Muscle of back (tissue), 11 donors: ENCODE data around the gene MGAT4B. TPM values are rescaled to one million over a fixed set of nuclear protein-coding genes. Genes with fewer than 3 reads are reported as not detected.

Experiments used
- DNase-seq, 3 donors: peaks; one replicate each; pipeline versions ENCODE4 v3.0.0 to v3.0.0-alpha.2; 2013
- polyA plus RNA-seq, 10 donors: library from polyadenylated mRNA; unstranded; fragments of 120-200 nt; gene quantifications; one replicate each; pipeline ENCODE4 v1.2.1, GENCODE V29; 2013; ENCODE audit not compliant: insufficient read length in 10 of 10

The MGAT4B gene
- polyA plus RNA-seq, 10 donors, result 51.0 to 85.6 (median 68.9) TPM

DNA sequence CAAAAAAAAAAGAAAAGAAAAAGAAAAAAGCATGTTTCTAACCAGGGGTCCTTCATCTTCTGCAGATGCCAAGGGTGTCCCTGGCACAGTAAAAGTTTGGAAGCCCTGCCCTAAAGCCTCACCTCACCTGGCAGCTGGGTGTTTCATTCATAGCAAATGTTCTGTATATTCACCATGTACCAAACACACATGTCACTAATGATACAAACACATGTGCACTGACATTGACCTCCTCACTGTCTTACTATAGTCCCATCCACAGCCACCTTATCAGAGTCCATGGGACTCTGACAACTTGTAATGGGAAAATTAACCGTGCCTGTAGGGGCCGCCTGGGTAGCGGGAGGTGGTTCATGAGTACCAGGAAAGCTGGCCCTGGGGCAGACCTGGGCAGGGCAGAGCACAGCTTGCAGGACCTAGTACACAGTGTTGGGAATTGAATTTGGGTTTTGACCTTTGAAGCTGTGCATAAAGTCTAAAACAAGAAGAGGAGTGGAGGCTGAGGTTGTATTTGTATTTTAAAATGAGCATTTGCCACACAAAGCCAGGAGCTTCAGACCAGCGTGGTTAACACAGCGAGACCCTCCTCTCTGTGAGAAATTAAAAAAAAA lies 6.4 kb upstream of the MGAT4B start:
- DNase-seq, result no peak

DNA sequence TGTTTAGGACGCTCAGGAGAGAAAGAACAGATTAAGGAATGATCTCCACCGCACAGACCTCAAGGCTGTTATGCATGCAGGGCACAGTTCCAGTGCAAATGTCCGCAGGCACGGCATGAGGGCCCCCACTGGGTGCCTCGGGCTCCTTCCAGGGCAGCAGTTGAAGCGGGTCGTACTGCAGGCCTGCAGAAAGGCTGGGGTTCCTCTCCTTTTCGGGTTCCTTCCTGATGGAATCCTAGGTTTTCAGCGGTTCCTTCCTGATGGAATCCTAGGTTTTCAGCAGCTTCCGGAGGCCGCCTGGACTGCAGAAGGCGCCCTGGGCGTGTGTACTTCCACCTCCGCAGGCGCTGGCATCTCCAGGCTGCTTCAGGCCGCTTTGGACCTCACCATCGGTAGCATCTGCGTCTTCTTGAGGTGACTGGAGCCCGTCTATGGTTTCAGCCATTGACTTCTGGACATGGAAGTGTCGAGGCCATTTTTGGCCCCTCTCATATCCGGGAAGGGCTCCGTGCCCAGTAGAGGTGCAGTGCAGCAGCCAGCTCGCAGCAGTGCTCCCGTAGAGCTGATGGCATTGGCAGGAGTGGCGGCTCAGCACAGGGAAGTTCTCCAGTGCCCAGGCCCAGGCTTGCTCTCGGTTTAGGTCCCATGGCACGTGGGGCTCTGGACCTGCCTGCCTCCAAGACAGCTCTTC lies 5.6 kb upstream of the MGAT4B start:
- DNase-seq, result no peak

DNA sequence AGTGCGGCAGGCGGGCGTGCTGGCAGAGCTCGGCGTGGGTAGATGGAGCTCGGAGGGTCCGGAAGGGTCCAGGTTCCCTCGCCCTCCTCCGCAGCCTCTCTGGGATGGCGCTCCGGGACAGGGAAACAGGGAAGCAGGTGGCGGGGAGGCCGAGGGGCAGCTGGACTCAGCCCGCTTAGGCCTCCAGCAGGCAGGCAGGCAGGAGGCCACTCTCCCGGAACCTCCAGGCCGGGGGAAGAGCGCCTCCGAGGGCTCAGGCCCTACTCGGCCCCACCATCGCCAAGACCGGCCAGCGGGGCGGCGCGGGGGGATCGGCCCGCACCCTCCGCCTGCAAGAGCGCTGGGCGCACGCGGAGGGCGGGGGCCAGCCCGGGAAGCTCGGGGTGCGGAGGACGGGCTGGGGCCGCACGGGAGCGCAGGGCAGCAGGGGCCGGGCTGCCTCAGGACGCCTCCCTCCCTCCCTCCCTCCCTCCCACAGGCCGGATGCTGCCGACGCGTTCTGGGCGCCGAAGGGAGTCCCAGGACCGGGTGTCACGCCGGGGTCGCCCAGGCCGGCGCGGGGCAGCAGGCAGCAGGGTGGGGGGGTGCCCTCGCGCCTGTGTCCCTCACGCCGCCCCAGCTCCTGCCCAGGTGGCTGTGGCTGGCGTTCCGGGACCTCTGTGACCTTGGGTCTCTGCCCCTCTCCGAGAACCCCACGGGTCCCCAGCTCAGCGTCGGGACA lies 977 bp downstream of the MGAT4B start:
- peak in 1 of 3 donors; percentile 82 for DNase-seq

DNA sequence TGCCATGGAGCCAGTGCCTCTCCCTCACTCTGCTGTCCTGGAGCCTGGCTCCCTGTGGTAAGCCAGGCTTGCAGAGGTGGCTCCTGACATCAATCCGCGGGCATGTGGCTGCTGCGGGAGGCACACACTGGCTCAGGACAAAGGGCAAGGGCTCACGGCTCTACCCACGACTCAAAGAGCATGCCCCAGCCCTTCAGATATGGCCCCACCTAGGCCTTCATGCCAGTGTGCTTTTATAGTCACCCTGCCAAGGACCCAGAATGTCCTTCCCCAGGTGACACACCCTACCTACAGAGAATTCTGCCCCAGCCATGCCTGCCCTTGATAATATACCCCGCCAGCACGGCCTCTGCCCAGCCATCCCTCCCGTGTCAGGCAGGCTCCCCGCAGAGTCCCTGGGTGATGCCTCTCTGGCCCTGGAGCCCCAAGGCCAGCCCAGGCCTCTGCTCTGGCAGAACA lies 1.6 kb downstream of the MGAT4B start:
- DNase-seq, result peak in 1 of 3 donors; percentile 41

DNA sequence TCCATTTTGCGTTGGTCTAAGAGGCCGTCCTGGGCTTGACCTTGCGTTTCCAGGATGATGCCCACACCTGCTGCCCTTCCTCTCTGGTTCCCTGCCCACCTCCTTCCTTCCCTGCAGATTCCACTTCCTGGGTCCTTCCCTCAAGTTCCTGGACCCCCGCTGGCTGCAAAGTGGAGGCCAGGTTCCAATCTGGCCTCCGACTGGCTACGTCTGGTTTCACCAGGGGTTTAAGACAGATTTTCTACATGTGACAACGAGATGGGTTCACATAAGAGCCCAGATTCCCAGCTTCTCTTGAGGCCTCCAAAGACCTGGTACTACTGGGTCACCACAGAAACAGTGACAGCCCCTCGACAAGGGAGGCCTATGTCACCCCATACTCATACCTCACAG lies 2.1 kb downstream of the MGAT4B start:
- DNase-seq, result no peak

DNA sequence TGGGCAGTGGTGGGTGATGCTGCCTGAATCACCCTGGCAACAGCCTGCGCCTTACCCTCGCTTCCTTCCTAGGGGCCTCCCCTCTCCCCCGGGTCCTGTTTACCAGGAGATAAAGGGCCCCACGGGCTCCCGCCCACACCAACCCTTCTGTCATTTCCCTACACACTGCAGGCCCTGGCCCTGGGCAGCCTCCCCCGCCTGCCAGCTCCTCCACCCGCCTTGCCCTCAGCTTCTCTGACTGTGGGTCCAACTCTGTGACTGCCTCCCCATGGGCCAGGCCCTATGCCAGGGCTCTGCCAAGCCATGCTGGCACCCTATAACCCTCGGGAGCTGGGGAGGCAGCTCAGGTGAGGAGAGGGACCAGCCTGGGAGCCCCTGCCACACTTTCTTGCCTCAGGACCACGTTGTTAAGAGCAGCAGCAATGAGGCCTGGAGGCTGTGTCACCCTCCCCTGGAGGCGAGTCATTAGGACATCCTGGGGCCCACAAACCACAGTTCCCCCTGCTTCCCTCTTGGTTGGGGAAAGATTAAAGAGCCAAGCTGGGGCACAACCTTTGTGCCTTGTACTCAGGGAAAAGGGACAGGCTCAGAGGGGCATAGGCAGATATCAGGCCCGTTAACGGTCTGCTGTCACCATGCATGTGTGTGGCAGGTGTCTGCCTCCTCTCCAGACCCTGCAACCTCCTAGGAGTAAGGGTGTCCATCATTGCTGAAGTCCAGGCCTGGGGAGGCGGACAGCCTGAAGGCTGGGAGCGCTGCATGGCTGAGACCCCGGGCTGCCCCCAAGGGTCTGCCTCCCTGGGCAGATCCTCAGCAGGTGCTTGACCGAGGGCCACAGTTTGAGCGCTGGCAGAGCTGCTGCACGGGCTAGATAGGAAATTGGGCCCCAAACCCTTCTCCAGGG lies 2.8 kb downstream of the MGAT4B start:
- no peak for DNase-seq

DNA sequence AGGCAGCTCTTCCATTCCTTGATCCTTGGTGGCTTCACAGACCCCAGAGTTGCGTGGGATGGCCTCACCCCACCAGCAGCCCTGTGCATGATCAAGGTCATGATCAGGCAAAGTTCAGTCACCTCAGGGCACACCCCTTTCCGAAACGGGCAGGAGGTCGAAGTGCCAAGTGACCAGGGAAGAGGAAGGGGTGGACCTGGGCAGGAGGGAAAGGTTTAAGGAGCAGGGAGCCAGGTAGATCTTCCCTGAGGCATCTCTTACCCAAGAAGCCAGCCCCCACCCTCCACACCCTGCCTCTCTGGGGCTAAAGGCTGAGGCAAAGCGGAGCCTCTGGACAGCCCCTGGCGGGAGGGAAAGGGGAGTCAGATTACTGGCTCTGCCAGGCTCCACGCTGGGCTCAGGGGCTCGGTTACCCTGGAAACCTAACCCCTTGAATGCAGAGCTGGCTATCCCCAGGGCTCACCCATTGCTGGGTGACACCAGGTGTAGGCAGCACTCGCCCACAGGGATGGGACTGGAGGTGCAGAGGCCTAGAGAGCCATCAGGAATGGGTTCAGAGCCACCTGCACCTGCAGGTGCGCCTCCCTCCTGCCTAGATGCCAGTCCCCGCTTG lies 3.6 kb downstream of the MGAT4B start:
- DNase-seq, result no peak

DNA sequence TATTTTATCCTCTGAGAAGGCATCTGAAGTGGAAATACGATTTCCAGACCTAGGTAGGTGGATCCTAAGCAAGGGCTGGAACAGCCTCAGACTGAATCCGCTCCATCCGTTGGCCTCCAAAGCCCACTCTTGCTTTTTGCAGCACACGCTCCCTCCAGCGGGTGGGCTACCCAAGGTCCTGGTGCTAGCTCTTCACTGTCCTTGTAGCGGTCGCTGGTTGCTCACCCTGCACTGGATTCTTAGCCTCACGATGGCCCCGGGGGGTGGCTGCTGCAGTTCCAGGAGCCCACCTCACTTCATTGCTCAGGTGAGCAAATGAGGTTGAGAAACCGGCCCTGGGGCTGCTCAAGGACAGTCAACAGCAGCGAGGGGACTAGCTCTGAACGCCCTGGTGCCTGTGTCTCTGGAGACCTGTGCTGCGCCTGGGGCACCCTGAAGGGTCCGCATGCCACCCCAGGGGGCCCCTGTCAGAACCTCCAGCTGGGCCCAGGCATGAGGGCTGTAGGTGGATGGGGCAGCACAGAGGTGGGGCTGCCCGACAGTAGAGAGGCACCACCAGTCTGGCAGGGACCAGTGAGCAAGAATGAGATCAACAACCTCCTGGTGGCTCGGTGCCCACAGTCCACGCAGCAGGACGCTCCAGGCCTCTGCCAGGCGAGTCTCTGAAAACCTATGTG lies 4.3 kb downstream of the MGAT4B start:
- no peak for DNase-seq

DNA sequence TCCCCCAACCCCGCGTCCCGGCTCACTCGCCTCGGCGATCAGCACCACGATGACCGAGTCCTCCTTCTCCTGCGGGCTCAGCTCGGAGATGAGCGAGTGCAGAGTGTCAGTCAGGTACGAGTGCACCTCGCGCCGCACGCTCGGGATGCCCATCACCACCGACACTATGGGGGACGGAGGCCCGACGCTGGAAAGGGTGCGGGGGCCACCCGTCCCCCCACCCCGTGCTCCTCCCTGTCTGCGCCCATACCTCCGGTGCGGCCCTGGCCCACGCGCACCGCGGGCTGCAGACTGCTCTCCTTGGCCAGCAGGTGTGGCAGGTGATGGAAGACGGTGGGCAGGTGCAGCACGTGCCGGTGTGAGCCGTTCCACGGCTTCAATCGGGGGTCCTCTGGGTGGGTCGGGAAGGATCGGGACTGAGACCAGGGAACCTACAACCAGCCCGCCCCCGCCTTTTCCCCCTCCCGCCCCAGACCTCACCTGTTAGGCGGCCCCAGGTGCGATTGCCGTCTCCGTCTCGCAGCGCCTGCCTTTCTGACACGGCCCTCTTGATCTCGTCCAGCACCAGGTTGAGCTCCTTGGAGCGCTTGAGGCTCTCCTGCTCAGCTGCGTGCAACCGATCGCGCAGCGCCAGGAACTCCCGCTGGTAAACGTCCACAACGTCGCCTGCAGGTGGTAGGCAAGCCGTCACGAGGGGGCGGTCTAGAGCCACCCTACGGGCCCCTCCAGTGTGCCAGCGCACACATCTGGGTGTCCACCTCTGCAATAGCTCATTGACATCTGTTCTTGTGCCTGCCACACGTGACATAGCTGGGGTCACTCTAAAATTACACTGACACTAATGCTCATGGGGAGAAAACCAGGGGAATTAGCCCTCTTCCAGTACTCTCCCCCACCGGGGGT lies 5.1 kb downstream of the MGAT4B start:
- peak in 2 of 3 donors; percentile 58 to 72 for DNase-seq

DNA sequence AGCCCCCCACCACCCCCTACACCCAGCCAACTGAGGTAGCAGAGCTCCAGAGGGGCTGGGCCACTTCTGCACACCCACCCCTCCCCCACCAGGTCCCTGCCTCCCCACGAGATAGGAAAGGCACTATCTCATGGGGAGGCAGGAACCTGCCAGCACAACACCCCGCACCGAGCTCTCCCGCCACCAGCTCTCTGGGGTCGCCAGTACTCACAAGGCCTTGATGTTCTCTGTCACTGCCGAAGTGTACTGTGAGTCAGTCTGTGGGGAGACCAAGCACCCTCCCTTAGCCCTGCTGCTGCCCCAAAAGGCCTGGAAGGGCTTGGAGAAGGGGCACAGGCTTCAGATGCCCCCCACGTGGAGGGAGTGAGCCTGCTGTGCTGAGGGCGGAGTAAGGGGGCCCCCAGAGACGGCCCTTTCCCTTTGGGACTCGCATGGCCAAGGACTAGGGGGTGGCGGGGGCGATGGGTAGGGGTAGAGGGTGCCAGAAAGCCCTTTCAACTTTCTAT lies 5.9 kb downstream of the MGAT4B start:
- DNase-seq, result no peak

DNA sequence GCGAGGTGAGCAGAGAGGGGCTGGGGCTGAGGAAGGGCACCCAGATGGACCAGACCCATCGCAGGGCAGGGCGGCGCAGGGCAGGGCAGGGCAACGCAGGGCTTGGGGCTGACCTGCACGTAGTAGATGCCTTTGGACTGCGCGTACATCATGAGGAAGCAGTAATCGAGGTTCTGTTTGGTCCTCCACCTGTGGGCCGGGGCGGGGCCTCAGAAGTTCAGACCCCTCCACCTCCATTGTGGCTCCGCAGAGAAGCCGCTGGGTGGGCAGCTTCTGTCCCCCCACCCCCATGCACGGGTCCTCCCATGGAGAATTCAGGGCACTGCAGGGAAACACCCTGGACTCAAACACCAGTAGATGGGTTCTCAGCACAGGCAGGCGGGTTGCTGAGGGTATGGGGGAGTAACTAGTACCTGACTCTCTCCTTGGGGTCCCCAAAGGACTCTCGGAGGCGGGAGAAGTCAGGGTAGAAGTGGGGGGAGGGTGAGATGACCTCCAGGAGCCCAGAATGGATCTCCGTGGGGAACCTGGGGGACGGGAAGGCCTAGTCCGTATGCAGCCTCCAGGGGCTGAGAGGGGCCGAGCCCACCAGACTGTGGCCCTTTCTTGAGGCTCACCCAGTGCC lies 6.5 kb downstream of the MGAT4B start:
- DNase-seq, result no peak

DNA sequence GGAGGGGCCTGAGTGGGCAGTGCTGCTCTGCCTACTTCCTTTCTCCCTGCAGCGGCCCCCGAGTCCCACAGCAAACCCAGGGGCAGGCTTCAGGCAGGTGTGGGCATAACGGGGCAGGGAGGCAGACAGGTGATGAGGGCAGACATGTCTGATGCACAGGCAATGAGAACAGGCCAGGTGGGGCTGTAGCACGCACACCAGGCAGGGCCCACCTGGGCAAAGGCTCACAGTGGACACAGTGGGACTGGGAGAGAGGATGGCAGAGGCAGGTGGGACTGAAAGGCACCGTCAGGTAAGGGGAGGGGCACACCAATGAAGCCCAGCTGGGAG lies 7.1 kb downstream of the MGAT4B start:
- no peak for DNase-seq

DNA sequence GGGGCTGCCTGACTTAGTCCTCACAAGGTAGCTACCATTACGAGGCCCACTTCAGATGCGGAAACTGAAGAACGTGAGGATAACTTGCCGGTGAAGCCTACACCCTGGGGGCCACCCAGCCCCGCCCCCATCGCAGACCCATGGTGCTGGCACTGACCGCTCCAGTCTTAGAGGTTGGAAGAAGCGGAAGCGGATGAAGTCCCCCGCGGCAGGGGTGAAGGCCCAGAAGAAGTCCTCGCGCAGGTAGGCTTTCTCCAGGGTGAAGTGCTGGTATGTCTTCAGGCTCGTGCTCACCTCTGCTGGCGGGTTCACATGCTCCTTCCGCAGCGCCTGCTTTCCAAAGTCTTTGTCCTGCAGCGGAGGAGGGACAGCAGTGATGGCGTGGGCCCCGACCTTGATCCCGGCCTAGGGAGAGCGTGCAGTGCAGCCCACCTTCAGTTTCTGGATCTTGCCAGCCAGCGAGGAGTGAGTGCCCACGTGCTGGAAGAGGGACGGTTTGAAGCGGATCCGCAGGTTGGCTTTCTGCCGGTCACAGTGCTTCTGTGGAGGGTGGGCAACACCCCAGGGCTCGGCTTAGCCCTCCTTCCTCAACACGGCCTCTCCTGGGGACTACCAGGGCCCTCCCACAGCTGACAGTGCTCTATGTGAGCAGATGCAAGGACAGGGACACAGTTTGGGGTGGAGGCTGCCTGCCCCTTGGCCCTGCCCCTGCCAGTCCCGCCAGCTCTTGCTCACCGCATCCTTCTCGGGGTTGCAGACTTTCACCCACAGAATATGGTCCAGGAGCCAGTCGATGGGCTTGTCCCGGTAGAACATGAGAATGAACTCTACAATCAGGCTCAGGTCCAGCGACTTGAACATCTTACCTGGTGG lies 7.7 kb downstream of the MGAT4B start:
- DNase-seq, result no peak

DNA sequence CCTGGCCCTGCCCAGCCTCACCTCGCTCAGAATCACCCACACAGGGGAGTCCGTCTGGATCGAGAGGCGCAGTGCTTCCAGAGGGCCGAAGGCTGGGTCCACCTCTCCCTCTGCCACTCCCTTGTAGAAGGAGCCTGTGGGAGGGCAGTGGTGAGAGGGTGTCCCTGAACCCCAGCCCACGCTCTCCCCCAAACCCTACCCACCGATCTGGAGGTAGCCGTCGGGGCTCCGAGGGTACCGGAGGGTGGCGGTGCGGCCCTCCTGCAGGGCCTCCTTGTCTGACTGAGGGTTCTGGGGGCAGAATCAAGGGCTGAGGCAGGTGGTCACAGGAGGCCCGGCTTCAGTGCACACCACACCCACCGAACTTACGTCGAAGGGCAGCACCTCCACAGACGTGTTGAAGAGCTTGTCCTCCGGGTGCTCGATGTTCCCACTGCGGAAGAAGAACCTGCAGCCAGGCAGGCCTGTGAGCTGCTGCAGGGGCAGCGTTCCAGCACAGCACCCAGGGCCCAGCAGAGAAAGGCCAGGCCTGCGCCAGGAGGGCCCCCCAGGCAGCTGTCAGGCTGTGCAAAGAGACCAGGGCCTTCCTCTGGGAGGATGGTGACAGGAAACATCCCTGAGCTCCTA lies 8.4 kb downstream of the MGAT4B start:
- no peak for DNase-seq

DNA sequence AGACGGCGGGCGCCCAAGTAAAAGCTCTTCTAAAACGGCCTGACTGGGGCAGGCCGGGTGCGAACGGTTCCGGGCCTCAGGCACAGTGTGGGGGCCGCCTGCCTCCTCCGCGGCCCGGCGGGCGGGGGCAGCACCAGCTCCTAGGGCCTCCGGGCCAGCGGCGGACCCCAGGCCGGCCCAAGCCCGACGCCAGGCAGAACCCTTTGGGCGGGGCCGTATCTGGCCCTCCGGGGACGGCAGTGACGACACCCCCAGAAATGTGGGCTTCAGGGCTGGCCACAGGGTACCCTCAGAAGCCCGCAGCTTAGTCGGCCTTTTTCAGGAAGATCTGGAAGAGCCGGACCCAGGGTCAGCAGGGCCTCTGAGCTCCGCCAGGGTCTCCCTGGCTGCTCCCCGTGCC lies 8.9 kb downstream of the MGAT4B start:
- DNase-seq, result no peak

DNA sequence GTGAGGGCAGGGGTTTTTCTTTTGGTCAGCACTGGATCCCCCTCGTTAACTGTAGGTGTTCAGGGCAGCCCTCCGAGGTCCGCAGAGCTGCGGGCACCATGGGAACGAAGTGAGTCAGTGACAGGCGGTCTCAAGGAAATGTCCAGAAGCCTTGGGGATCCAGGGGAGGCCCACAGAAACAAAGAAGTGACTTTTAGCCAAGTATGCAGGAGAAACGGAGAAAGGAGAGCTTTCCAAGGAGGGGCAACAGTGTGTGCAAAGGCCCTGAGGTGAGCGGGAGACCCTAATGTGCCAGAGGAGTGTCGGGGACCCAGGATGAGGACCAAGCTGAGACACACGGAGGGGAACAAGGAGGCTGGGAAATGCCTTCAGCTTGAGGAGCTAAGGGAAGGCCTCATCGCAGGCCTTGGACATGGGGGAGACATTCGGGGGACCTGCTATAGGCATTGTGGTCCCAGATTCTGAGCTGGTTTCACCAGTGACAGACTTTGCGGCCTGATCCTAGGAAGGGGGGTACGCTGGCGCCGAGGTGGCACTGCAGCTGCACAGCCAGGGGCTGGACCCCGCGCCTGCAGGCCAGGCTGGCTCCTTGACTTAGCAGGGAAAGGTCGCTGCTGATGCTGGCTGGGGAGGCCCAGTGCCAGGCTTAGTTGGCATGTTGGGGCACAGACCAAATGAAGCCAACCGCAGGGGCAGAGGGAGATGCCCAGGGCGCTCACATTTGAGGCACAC lies 9.6 kb downstream of the MGAT4B start:
- no peak for DNase-seq
